Activated B cell treated with CpG ODN at 0.5 μM for 24 hours (primary cell): ENCODE results near the gene UPK3BL2. TPM values are rescaled to one million over a fixed set of nuclear protein-coding genes. Genes with fewer than 3 reads are reported as not detected.

Experiments used
- total RNA-seq: library from RNA; stranded (reverse); gene quantifications from 2 replicates; pipeline ENCODE4 v1.2.3, GENCODE V29; 2022

UPK3BL2 gene
- total RNA-seq, 1 donor from 2014 or later = 45.3 TPM

Other genes starting within 250 kb of the UPK3BL2 start
- not detected in 2 replicates for gene SPDYE6, start 187.3 kb downstream of the UPK3BL2 start, total RNA-seq
- gene PRKRIP1, start 147.3 kb downstream of the UPK3BL2 start, total RNA-seq = 38.8 and 39.7 TPM in 2 replicates
- 167 and 184 TPM in 2 replicates for gene ORAI2, start 110.1 kb downstream of the UPK3BL2 start, total RNA-seq
- gene ALKBH4, start 78.8 kb downstream of the UPK3BL2 start, total RNA-seq = 7.8 and 8.1 TPM in 2 replicates
- gene LRWD1, start 78.7 kb downstream of the UPK3BL2 start, total RNA-seq = 20.6 and 28.8 TPM in 2 replicates
- 45.2 and 49.5 TPM in 2 replicates for gene POLR2J, start 64.8 kb downstream of the UPK3BL2 start, total RNA-seq
- gene RASA4B, start 25.9 kb downstream of the UPK3BL2 start, total RNA-seq = 11.4 and 16.1 TPM in 2 replicates
- gene SPDYE2, start 7.5 kb upstream of the UPK3BL2 start, total RNA-seq = 0.29 TPM in 1 of 2 replicates, not detected in the other
- 110 and 123 TPM in 2 replicates for gene POLR2J3, start 28.9 kb upstream of the UPK3BL2 start, total RNA-seq
- gene RASA4, start 73.1 kb upstream of the UPK3BL2 start, total RNA-seq = 57.6 and 62.3 TPM in 2 replicates
- 47.4 and 58.8 TPM in 2 replicates for gene UPK3BL1, start 99.1 kb upstream of the UPK3BL2 start, total RNA-seq
- not detected in 2 replicates for gene SPDYE2B, start 106.6 kb upstream of the UPK3BL2 start, total RNA-seq
- 29.2 and 35.2 TPM in 2 replicates for gene POLR2J2, start 128.0 kb upstream of the UPK3BL2 start, total RNA-seq
- 5.8 and 6.7 TPM in 2 replicates for gene FAM185A, start 205.3 kb upstream of the UPK3BL2 start, total RNA-seq